ENCODE data around the gene CCNL2.
"Not testable (repeated sequence)": the region's sequence is repeated elsewhere in the genome, so short reads cannot be mapped to it uniquely, and the experiment has no call there.

The CCNL2 gene

DNA sequence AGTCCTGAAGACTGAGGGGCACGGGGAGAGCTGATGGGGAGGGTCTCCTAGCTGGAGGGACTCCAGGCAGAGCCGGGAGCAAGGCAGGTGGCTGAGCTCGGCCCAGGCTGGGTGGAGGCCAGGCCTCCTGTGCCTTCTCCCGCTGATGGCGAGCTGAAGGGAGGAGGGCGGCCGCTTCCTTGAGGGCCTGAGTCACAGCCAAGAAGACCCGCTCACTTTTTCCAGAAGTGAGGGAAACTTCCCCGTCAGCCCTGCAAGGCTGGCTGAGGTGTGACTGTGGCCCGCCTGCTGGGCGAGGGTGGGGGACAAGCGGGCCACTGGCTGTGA, 34.6 kb upstream of the CCNL2 start:
- H3K9ac ChIP-seq (ENCODE audit: insufficient read length) = no peak overlapping the region
- no peaks in the 10 kb centered on the region for H3K9me3 ChIP-seq (ENCODE audit: low read depth, low read length)
- H3K4me3 ChIP-seq = no peak overlapping the region
- no peak overlapping the region for H3K27ac ChIP-seq
- no peak for TF ChIP-seq EZH2 (IDR thresholded peaks at IDR 0.05)
- TF ChIP-seq FOXP2 (optimal IDR thresholded peaks at IDR 0.05; ENCODE audit: control extremely low read depth, extremely low read length, insufficient read depth) = no peak
- no peak for TF ChIP-seq POLR2AphosphoS5 (IDR thresholded peaks at IDR 0.05; ENCODE audit: borderline replicate concordance, low read depth, low read length)
- H3K36me3 ChIP-seq (ENCODE audit: insufficient read depth, low read length) = no peaks in the 10 kb centered on the region
- DNase-seq (ENCODE audit: low read depth, low spot score) = no peak

DNA sequence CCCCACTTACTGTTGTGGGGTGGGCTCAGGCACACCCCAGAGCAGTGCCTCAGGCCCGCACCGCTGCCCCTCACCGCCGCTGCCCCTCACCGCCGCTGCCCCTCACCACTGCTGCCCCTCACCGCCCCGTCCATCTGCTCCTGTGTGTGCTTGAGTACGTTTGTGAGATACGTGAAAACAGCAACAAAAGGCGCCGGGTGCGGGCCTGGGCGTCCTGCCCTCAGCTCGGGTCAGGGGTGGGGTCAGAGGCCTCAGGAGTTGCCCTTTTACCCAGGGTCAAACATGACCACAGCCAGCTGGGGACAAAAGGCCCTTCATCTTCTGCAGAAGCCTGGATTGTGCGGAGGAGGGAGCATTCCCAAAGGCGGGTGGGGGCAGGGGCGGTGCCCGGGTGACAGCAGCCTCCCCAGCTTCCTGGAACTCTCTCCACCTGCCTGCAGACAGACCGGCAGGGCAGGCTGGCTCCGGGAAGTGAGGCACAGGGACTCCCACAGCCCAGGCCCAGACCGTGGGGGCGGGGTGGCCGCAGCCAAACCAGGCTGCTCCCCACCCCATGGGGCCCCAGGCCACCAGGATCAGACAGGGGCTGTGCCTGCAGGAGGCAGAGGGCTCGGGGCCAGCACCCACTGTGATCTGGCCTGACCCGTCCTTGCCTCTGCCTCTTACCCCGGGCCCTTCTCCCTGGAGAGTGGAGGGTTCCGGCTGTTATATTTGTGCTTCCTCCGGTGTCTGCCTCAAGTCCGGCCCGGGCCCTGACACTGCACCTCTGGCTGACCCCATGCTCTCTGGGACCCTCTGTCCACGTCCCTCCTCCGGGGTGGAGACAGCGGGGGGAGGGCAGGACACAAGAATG, 34.0 kb upstream of the CCNL2 start:
- DNase-seq (ENCODE audit: low read depth, low spot score) = no peak
- Histone ChIP-seq H3K9ac (ENCODE audit: insufficient read length) (no peak overlapping the region), H3K36me3 (ENCODE audit: insufficient read depth, low read length) (no peaks in the 10 kb centered on the region), H3K9me3 (ENCODE audit: low read depth, low read length) (no peaks in the 10 kb centered on the region), H3K27ac (no peak overlapping the region), H3K4me3 (no peak overlapping the region)
- no peak for TF ChIP-seq EZH2 (IDR thresholded peaks at IDR 0.05)
- TF ChIP-seq FOXP2 (optimal IDR thresholded peaks at IDR 0.05; ENCODE audit: control extremely low read depth, extremely low read length, insufficient read depth) = no peak
- TF ChIP-seq POLR2AphosphoS5 (IDR thresholded peaks at IDR 0.05; ENCODE audit: borderline replicate concordance, low read depth, low read length) = no peak

DNA sequence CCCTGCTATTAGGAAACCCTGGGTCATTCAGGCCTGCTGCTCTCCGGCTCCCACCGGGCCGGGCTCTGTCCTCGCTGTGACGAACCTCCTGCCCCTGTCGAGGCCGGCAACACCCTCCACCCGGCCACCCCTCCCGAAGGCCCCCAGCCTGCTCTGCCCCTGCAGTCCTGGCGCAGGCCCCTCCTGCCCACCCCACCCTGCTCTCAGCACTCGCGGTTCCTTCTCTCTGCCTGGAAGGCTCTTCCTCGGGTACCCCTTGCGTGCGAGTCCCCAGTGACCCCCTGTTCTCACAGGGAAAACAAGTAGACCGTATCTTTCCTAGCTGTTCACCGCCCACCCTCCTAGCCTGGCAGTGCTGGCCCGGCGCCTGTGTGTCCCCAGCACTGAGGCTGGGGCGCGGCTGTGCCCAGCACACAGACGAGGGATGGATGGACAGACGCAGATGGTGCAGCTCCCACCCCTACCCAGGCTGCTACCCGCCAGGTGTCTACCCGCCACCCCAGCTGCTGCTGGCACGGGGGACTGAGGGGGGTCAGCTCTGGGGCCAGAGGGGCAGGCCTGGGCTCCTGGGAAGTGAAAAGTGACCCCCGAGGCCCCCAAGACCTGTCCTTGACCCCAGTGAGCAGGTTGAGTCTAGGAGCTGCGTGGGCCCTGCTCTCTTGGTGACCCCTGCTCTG, 33.3 kb upstream of the CCNL2 start:
- Histone ChIP-seq H3K9ac (ENCODE audit: insufficient read length) (no peak overlapping the region), H3K9me3 (ENCODE audit: low read depth, low read length) (no peaks in the 10 kb centered on the region), H3K4me3 (no peak overlapping the region), H3K36me3 (ENCODE audit: insufficient read depth, low read length) (no peaks in the 10 kb centered on the region), H3K27ac (no peak overlapping the region)
- DNase-seq (ENCODE audit: low read depth, low spot score) = no peak
- TF ChIP-seq FOXP2 (optimal IDR thresholded peaks at IDR 0.05; ENCODE audit: control extremely low read depth, extremely low read length, insufficient read depth) (no peak), POLR2AphosphoS5 (IDR thresholded peaks at IDR 0.05; ENCODE audit: borderline replicate concordance, low read depth, low read length) (no peak), EZH2 (IDR thresholded peaks at IDR 0.05) (no peak)

GRCh38 chr1:1431845-1432273, 32.7 kb upstream of the CCNL2 start:
- DNase-seq (ENCODE audit: low read depth, low spot score) = no peak
- H3K27ac ChIP-seq = no peak overlapping the region
- H3K9ac ChIP-seq (ENCODE audit: insufficient read length) = no peak overlapping the region
- no peak for TF ChIP-seq EZH2 (IDR thresholded peaks at IDR 0.05)
- H3K9me3 ChIP-seq (ENCODE audit: low read depth, low read length) = no peaks in the 10 kb centered on the region
- no peak overlapping the region for H3K4me3 ChIP-seq
- no peaks in the 10 kb centered on the region for H3K36me3 ChIP-seq (ENCODE audit: insufficient read depth, low read length)

GRCh38 chr1:1430992-1431844, 32.1 kb upstream of the CCNL2 start:
- no peak for DNase-seq (ENCODE audit: low read depth, low spot score)
- TF ChIP-seq EZH2 (IDR thresholded peaks at IDR 0.05) (no peak), FOXP2 (optimal IDR thresholded peaks at IDR 0.05; ENCODE audit: control extremely low read depth, extremely low read length, insufficient read depth) (no peak), POLR2AphosphoS5 (IDR thresholded peaks at IDR 0.05; ENCODE audit: borderline replicate concordance, low read depth, low read length) (no peak)
- Histone ChIP-seq H3K9ac (ENCODE audit: insufficient read length) (no peak overlapping the region), H3K27ac (no peak overlapping the region), H3K4me3 (no peak overlapping the region), H3K36me3 (ENCODE audit: insufficient read depth, low read length) (no peaks in the 10 kb centered on the region), H3K9me3 (ENCODE audit: low read depth, low read length) (no peaks in the 10 kb centered on the region)

- TF ChIP-seq FOXP2 (optimal IDR thresholded peaks at IDR 0.05; ENCODE audit: control extremely low read depth, extremely low read length, insufficient read depth) = no peak
- TF ChIP-seq EZH2 (IDR thresholded peaks at IDR 0.05) = no peak
- no peak for TF ChIP-seq POLR2AphosphoS5 (IDR thresholded peaks at IDR 0.05; ENCODE audit: borderline replicate concordance, low read depth, low read length)
- no peaks in the 10 kb centered on the region for H3K36me3 ChIP-seq (ENCODE audit: insufficient read depth, low read length)
- H3K9me3 ChIP-seq (ENCODE audit: low read depth, low read length) = no peaks in the 10 kb centered on the region
- no peak for DNase-seq (ENCODE audit: low read depth, low spot score)
- H3K27ac ChIP-seq = no peak overlapping the region
- H3K4me3 ChIP-seq = no peak overlapping the region
- H3K9ac ChIP-seq (ENCODE audit: insufficient read length) = no peak overlapping the region
Measured at GRCh38 chr1:1430114-1430982, 31.2 kb upstream of the CCNL2 start.

DNA sequence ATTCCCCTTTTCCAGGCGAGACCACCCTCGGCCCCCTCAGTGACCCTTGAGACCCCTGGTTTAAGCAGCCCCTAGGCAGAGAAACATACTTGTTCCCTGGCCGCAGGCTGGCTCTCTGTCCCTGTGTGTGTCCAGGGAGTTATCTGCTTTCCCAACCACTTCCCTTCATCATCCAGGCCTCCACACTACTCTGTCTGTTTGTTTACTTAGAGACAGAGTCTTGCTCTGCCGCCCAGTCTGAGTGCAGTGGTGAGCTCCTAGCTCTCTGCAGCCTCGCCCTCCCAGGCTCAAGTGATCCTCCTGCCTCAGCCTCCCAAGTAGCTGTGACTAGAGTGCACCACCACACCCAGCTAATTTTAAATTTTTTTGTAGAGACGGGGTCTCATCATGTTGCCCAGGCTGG, 30.5 kb upstream of the CCNL2 start:
- no peak overlapping the region for H3K9ac ChIP-seq (ENCODE audit: insufficient read length)
- TF ChIP-seq EZH2 (IDR thresholded peaks at IDR 0.05) = no peak
- TF ChIP-seq FOXP2 (optimal IDR thresholded peaks at IDR 0.05; ENCODE audit: control extremely low read depth, extremely low read length, insufficient read depth) = no peak
- TF ChIP-seq POLR2AphosphoS5 (IDR thresholded peaks at IDR 0.05; ENCODE audit: borderline replicate concordance, low read depth, low read length) = no peak
- no peaks in the 10 kb centered on the region for H3K9me3 ChIP-seq (ENCODE audit: low read depth, low read length)
- H3K36me3 ChIP-seq (ENCODE audit: insufficient read depth, low read length) = no peaks in the 10 kb centered on the region
- H3K4me3 ChIP-seq = no peak overlapping the region
- DNase-seq (ENCODE audit: low read depth, low spot score) = no peak
- no peak overlapping the region for H3K27ac ChIP-seq

- not testable (repeated sequence) for H3K4me3 ChIP-seq; H3K36me3 ChIP-seq (ENCODE audit: insufficient read depth, low read length); DNase-seq (ENCODE audit: low read depth, low spot score); H3K9ac ChIP-seq (ENCODE audit: insufficient read length); H3K27ac ChIP-seq; H3K9me3 ChIP-seq (ENCODE audit: low read depth, low read length)
Measured at GRCh38 chr1:1428967-1429366, 29.8 kb upstream of the CCNL2 start.
